Subcutaneous adipose tissue (tissue), 4 donors: ENCODE results near the gene MCM5. TPM values are rescaled to one million over a fixed set of nuclear protein-coding genes. Genes with fewer than 3 reads are reported as not detected.

Experiments
- total RNA-seq, 4 donors: library from RNA; depleted of rRNA; stranded (reverse); fragments of >200 nt; gene quantifications; one replicate each; pipeline ENCODE4 v1.1.0, GENCODE V29; 2016
- TF ChIP-seq, protein P1 (sequence below): fragments of 450-650 bp; IDR thresholded peaks from one replicate; pipeline ENCODE4 v1.5.1; 2016; ENCODE audit warnings: low read depth, mild to moderate bottlenecking, control low read depth, antibody characterized with exemption, moderate library complexity

The MCM5 gene
- total RNA-seq, 4 donors from 2014 or later = 9.6 to 25.7 (median 17.3) TPM

DNA sequence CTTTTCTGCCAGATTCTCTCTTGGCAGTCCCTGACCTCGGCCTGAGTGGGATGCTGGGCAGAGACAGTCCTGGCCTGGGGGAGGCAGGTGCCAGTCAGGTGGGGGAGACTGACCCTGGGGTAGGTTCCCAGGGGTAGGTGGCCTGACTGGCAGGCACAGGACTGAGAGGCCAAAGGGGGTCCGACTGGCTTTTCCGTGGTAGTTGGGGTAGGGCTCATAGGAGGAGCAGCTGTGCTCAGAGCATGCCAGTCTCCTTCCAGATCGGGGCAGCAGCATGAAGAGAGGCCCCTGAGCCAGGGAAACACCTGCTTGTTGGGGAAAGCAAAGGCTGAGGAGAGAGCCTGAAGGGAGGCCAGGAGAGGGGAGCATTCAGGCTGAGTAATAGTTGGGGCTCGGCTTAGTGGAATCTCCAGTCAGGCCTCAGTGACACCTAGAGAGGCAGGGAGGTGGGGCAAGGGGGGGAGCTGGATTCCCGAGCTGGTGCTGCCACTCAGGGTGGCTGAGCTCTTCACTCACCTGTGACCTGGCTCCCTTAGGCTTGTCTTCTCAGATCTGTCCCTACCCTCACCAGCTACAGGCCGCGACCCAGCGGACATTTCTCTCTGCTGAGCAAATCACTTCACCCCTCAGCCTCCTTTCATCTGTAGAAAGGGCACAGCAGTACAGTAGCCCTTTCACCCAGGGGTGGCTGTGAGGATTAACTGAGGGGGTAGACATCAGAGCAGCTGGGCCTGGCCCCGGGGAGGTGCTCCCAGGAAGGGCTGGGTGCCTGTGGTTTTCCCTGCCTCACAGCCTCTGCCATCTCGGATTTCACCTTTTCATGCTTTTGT is 26.2 kb downstream of the MCM5 start:
- TF ChIP-seq, protein P1, sequence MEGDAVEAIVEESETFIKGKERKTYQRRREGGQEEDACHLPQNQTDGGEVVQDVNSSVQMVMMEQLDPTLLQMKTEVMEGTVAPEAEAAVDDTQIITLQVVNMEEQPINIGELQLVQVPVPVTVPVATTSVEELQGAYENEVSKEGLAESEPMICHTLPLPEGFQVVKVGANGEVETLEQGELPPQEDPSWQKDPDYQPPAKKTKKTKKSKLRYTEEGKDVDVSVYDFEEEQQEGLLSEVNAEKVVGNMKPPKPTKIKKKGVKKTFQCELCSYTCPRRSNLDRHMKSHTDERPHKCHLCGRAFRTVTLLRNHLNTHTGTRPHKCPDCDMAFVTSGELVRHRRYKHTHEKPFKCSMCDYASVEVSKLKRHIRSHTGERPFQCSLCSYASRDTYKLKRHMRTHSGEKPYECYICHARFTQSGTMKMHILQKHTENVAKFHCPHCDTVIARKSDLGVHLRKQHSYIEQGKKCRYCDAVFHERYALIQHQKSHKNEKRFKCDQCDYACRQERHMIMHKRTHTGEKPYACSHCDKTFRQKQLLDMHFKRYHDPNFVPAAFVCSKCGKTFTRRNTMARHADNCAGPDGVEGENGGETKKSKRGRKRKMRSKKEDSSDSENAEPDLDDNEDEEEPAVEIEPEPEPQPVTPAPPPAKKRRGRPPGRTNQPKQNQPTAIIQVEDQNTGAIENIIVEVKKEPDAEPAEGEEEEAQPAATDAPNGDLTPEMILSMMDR = no peak

DNA sequence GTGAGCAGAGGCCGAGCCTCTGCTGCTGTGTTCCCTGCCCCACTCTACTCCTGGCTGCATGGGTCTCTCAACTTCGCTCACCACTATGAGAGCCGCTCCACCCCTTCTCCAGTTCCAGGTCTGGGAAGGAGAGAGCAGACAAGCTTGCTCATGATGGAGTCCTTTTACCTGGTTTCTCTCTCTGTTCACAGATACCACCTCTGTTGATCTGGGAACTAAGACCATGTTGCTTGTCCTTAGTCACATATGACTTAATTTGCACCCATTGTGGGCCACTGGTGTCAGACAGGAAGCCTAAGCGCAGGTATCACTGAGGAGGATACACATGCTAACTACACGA is 26.8 kb downstream of the MCM5 start:
- TF ChIP-seq, protein P1 = no peak

DNA sequence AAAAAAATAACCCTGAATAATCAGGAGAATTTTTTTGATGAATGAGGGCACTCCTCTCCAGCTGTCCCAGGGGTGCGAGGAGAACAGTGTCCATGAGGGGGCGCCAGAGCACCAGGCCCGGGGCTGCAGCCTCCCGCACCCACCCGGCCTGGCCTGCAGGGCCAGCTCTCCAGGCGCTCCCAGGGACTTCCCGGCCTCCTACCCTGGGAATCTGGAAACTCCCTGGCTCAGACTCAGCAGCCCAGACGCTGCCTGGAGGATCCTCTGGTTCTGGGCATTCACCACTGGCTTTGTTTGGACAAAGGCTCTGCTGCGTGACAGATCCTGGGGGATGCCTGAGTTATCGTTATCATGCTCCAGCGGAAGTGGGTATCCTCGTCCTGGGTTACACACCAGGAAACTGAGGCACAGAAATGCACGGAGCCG is 31.0 kb downstream of the MCM5 start:
- TF ChIP-seq, protein P1 = no peak

DNA sequence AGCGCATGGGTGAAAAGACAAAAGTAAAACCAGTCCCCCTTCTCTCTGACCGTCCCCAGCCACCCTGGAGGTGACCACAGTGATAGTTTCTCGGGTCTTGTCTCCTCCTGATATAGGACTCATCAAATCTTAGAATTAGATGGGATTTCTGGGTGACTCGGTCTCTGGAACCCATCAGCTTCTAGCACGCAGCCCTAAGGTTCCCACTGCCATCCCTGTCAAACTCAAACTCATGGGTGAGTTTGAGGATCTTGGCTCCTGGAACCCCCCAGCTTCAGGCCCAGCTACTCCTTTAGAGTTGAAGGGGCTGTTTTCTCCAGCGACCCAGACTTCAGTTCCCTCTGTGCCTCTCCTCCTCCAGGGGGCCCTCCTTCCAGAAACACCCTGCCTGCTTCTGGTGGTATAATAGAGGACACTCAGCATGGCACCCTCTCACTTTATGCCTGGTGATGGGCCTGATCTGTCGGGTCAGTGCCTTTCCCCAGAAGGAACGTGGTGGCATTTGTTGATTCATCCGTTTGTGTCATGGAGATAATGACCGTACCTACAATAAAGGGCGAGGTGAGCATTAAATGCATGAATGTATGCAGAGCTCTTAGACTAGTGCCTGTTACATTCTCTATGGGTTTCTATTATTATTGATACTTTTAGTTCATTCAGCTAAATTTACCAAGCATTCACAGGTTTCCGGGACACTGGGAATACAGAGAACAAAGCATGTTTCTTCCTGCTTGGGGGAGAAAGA is 31.7 kb downstream of the MCM5 start:
- TF ChIP-seq, protein P1 = no peak

DNA sequence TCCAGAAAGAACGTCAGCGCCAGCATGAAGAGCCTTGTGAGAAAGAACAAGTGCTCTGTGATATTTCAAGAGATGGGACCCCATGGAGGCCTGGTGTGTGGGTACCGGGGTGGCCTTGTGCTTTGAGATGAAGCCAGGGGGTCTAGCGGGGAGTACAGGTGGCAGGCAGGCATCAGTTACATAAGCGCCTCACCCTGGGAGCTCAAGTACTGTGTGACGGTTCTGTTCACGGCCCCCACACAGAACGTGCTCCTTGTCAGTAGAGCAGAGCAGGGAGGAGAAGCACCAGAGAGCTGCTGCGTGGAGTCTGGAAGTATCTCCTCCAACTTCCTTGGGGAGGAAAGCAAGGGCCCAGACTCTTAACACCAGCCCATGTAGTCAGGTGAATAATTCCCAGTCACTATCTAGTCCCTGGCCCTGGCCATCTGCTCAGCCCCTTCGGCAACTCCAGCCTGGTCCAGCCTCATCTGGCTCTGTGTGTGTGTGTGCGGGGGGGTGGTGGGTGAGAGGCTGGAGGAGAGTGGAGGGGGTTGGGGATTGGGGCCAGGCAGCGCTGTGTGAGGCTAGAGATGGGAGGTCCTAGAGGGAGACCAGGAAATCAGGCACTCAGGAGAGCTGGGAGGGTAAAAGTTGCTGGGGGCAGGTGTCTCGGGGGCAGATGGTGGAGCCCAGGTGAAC is 32.4 kb downstream of the MCM5 start:
- TF ChIP-seq, protein P1 = no peak

DNA sequence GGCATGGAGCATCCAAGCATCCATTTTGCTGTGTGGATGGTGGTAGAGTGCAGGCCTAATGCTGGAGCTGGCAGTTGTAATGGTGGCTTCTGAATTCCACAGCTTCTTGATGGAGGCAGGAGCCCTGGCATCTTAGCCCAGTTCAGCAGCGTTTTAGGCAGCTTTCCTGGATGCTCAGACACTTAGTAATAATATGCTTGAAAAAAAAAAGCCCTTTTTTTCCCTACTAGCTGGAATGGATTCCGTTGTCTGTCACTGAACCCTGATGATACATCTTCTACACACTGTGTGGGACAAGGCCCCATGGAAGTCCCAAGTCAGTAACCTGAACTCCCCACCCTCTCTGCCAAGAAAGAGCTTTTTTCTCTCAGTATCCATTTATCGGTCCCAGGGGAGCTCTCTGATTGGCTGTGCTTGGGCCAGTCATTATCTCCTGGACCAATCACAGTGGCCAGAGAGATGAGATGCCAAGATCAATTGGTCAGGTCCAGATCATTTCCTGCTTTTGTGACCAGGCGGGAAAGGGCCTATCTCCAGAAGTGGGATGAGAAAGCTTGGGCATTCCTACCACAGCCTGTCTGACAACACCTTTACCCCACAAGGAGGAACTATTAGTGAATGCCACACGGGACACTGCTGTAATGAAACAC is 34.2 kb downstream of the MCM5 start:
- TF ChIP-seq, protein P1 = no peak
